PC-3 (cell line): ENCODE measurements around the gene FOSB. TPM values are rescaled to one million over a fixed set of nuclear protein-coding genes. Genes with fewer than 3 reads are reported as not detected.

Experiments used
- ATAC-seq: fragments of 200-7000 bp; cut with Tn5 transposase; 2 replicates; pipeline ENCODE4 v1.9.1; 2020; ENCODE audit warnings: mild to moderate bottlenecking, moderate library complexity
- BruUV-seq: library from RNA; stranded (reverse); fragments of 400-500 nt; replicated peaks from 2 replicates; lab custom pipeline; 2021; lab: Mats Ljungman, UMichigan
- CTCF ChIA-PET: fragments of 300-600 bp; sonication (Branson Sonifier 250); formaldehyde crosslinking; loops from one replicate; lab custom pipeline; 2022; ENCODE audit warnings: antibody characterized with exemption; lab: Charles Lee
- POLR2A ChIA-PET: fragments of 300-600 bp; sonication (Branson Sonifier 250); formaldehyde crosslinking; loops from one replicate; lab custom pipeline; 2022; ENCODE audit warnings: antibody characterized with exemption; ENCODE audit not compliant: unreplicated experiment; lab: Charles Lee
- DNase-seq: peaks from one replicate; pipeline ENCODE4 v3.0.0-alpha.2; 2015
- H2AFZ ChIP-seq: fragments of 300-600 bp; sonication (generic); 2 replicates; pipeline ENCODE4 v1.6.0; 2016; ENCODE audit warnings: antibody characterized with exemption, low read length
- H3F3A ChIP-seq: fragments of 300-600 bp; sonication (generic); one replicate; pipeline ENCODE4 v1.6.0; 2017; ENCODE audit warnings: antibody characterized with exemption, low read length, control low read depth, mild to moderate bottlenecking; ENCODE audit not compliant: unreplicated experiment
- H3K27ac ChIP-seq: fragments of 300-600 bp; sonication (generic); 2 replicates; pipeline ENCODE4 v1.5.1; 2016; ENCODE audit warnings: mild to moderate bottlenecking, low read length
- H3K27me3 ChIP-seq: fragments of 300-600 bp; sonication (generic); 2 replicates; pipeline ENCODE4 v1.6.1; 2016; ENCODE audit warnings: low read length, mixed read lengths
- H3K36me3 ChIP-seq: fragments of 300-600 bp; sonication (generic); 2 replicates; pipeline ENCODE4 v1.6.1; 2016; ENCODE audit warnings: low read depth, mixed run types, low read length, mixed read lengths
- H3K4me1 ChIP-seq: fragments of 300-600 bp; sonication (generic); 2 replicates; pipeline ENCODE4 v1.5.1; 2016; ENCODE audit warnings: low read length; ENCODE audit not compliant: insufficient read depth
- H3K4me2 ChIP-seq: fragments of 300-600 bp; sonication (generic); 2 replicates; pipeline ENCODE4 v1.6.0; 2016; ENCODE audit warnings: low read length
- H3K4me3 ChIP-seq: fragments of 300-600 bp; sonication (generic); 2 replicates; pipeline ENCODE4 v1.5.1; 2016; ENCODE audit warnings: mild to moderate bottlenecking, low read length, mixed read lengths
- H3K79me2 ChIP-seq: fragments of 300-600 bp; sonication (generic); 2 replicates; pipeline ENCODE4 v1.6.1; 2017; ENCODE audit warnings: low read length, mixed read lengths
- H3K9ac ChIP-seq: fragments of 300-600 bp; sonication (generic); 2 replicates; pipeline ENCODE4 v1.6.0; 2016; ENCODE audit warnings: mild to moderate bottlenecking, low read length
- H3K9me2 ChIP-seq: fragments of 300-600 bp; sonication (generic); replicated peaks from 2 replicates; pipeline ENCODE4 v1.6.1; 2016; ENCODE audit warnings: mixed run types, low read length, mixed read lengths
- H3K9me3 ChIP-seq: fragments of 300-600 bp; sonication (generic); 2 replicates; pipeline ENCODE4 v1.6.1; 2016; ENCODE audit warnings: low read length, mixed read lengths
- H4K20me1 ChIP-seq: fragments of 300-600 bp; sonication (generic); 2 replicates; pipeline ENCODE4 v1.6.1; 2016; ENCODE audit warnings: low read length, mixed read lengths
- CTCF ChIP-seq: fragments of 300-600 bp; sonication (generic); conservative IDR thresholded peaks from 2 replicates; pipeline ENCODE4 v1.5.1; 2017; ENCODE audit warnings: antibody characterized with exemption, low read depth, mild to moderate bottlenecking, low read length
- EZH2 ChIP-seq: fragments of 300-600 bp; sonication (generic); IDR thresholded peaks from one replicate; pipeline ENCODE4 v1.6.1; 2017; ENCODE audit warnings: antibody characterized with exemption, mild to moderate bottlenecking, low read length; ENCODE audit not compliant: unreplicated experiment
- EZH2phosphoT487 ChIP-seq: fragments of 300-600 bp; sonication (generic); IDR thresholded peaks from 2 replicates; pipeline ENCODE4 v1.6.1; 2018; ENCODE audit warnings: mild to moderate bottlenecking, antibody characterized with exemption, low read length, borderline replicate concordance
- intact Hi-C: fragments of 100-400 bp; cut with micrococcal nuclease; formaldehyde crosslinking; loops from 2 replicates; pipeline ENCODE4 v1.9.0; 2023
- total RNA-seq: library from RNA; depleted of rRNA; stranded (reverse); fragments of >200 nt; gene quantifications from 2 replicates; pipeline ENCODE4 v1.2.3, GENCODE V29; 2014

FOSB gene
- total RNA-seq, 1 experiment from 2014 or later: 35.8 TPM

- Histone ChIP-seq H3K36me3 (no peaks in the 10 kb centered on the region), H3K79me2 (peaks cover 59% of the 10 kb centered on the region), H3K4me2 (peak overlapping the region; percentile 99), H3K9me3 (no peaks in the 10 kb centered on the region), H3F3A (no peaks in the 10 kb centered on the region), H2AFZ (no peak overlapping the region), H3K27ac (peak overlapping the region; percentile 79), H3K9ac (peak overlapping the region; percentile 90), H3K27me3 (no peaks in the 10 kb centered on the region), H4K20me1 (peaks cover 8% of the 10 kb centered on the region; the same call in 1 of the 2 replicates), H3K4me1 (peaks cover 21% of the 10 kb centered on the region), H3K9me2 (no peaks in the 10 kb centered on the region), H3K4me3 (peak overlapping the region; percentile 99)
- TSS peak; percentile 61 for BruUV-seq
- TF ChIP-seq CTCF (no peak), EZH2 (no peak), EZH2phosphoT487 (no peak)
- DNase-seq (no peak), ATAC-seq (no peak)
- POLR2A ChIA-PET: no interaction called here
- CTCF ChIA-PET: no interaction called here
- intact Hi-C loops: no loop called here
Measured at GRCh38 chr19:45507872-45508416, 40.1 kb downstream of the FOSB start.

GRCh38 chr19:45508417-45508860, 40.6 kb downstream of the FOSB start:
- DNase-seq: no peak
- H3K4me1 ChIP-seq: peaks cover 21% of the 10 kb centered on the region

More at GRCh38 chr19:45508417-45508860, 40.6 kb downstream of the FOSB start:
- POLR2A ChIA-PET: no interaction called here
- H2AFZ ChIP-seq: no peak overlapping the region
- H3K27me3 ChIP-seq: no peaks in the 10 kb centered on the region
- no peaks in the 10 kb centered on the region for H3F3A ChIP-seq
- no peak for TF ChIP-seq CTCF
- TF ChIP-seq EZH2: no peak
- no peaks in the 10 kb centered on the region for H3K9me3 ChIP-seq
- peak overlapping the region; percentile 99 for H3K4me2 ChIP-seq
- intact Hi-C loops: no loop called here
- peak overlapping the region; percentile 90 for H3K9ac ChIP-seq
- peak overlapping the region; percentile 79; the same call in 1 of the 2 replicates for H3K27ac ChIP-seq
- no peaks in the 10 kb centered on the region for H3K9me2 ChIP-seq
- H3K36me3 ChIP-seq: no peaks in the 10 kb centered on the region
- H4K20me1 ChIP-seq: peaks cover 8% of the 10 kb centered on the region; the same call in 1 of the 2 replicates
- peaks cover 64% of the 10 kb centered on the region for H3K79me2 ChIP-seq
- CTCF ChIA-PET: no interaction called here
- ATAC-seq: no peak
- H3K4me3 ChIP-seq: peak overlapping the region; percentile 99
- no TSS peak for BruUV-seq
